GM21367 (cell line): Measurements from ENCODE around the gene ITPR1.

Experiments
- ATAC-seq: cut with Tn5 transposase; IDR thresholded peaks from one replicate; pipeline ENCODE4 v1.9.1; 2021; ENCODE audit not compliant: unreplicated experiment

Gene ITPR1

DNA sequence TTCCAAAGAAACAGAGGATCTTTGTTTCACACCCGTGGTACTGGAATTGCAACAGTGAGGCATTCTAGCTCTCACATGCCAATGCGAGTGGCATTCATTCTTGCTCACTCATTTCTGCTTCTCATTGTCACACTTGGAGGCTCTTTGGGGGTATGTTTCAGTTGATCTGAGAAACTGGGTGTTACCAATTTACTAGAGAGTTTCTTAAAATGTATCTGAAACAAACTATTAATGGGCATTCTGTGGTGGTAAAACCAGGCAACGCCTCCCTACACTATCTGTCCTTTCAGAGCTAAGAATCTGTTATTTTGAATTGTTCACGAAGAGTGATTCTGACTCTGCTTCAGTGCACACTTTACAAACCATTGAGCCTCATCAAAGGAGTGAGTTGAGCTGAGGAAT, 345.5 kb downstream of the ITPR1 start:
- ATAC-seq, result peak; percentile 61

DNA sequence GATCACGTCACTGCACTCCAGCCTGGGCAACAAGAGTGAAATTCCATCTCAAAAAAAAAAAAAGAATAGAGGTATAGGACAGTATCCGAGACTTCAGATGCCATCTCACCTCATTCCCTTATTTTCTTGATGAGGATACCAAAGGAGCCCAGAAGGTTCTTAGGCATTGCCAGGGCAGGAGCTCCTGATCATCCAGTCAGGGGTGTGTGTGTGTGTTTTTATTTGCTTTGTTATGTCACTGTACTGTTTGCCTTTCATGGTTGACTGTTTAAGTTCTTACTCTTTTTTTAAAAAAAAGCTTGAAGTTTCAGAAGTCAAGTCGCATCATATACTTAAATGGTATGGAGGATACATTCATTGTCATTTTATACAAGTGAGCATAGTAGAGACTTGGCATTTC, 346.1 kb downstream of the ITPR1 start:
- ATAC-seq, result no peak

DNA sequence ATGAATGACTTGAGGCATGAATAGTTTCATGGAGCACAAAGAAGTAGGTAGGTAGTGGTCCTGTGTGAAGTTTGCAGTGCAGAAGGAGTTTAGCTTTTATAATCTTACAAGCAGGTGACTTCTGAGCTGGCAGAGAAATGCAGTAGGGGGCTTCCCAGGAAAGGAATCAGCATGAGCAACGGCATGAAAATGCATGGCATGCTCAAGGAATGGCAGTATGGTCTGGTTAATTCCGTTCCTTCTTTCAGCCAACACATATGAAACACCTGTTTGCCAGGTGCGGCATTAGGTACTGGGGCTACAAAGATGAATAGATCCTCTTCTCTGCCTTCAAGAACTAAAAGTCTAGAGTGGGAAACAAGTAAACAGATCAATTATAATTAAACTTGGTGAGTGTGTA, 348.1 kb downstream of the ITPR1 start:
- ATAC-seq, result no peak

DNA sequence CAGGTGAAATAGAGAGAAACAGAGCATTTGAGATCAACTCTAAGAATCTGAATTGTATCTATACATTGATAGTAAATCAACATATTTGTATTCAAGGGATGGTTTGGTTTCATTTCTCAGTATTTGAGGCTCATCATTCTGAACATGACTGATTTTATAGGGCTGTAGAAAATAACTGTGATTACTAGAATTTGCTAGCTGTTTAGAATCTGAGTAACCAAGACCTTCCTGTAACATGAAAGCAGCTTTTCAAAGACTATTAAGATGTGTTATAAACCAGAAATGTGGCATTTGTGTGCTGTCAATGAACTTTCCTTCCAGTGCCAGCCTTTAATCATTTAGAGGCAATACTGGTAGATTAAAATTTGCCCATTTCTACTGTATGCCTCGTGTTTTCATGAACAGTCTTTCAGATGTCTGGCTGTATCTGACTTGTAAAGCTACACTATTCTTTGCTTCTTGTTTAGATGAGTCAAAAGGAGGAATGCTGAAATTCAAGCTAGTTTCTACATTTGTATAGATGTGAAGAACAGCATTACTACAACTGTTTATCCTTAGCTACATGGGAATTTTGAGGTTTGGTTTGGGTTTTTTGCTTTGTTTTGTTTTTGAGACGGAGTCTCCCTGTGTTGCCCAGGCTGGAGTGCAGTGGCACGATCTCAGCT, 348.8 kb downstream of the ITPR1 start:
- ATAC-seq, result no peak

DNA sequence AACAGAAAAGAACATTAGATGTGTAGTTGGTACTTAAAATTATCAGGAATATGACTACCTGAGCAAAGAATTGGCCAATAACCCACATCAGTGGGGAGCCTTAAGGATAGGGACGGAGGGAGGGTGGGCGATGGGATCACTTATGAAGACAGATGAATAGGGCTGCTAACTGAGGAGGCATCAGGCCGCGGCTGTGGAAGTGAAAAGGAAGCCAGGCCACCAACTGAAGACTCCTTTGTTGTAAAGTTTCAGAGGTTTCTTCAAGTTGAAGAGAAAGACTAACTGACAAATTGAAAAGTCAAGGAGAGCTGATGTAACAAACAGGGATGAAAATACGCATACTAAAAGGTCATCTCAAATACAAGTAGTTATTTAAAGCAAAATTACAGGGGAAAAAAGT, 350.5 kb downstream of the ITPR1 start:
- ATAC-seq, result no peak

DNA sequence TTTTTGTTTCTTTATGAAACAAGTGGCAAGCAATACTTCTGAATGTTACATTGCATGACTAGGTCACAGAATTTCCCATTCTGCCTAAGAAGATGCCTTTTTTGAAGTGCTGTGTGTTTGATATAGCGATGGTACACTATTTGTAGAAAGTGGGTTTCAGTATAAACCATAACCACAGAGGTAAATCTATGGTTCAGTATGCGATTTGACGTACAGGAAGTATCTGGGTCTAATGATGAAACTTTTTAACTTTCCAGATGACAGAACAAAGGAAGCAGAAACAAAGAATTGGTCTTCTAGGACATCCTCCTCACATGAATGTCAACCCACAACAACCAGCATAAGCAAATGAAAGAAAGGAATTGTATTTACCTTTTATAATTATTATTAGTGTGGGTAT, 352.7 kb downstream of the ITPR1 start:
- ATAC-seq, result peak; percentile 77

DNA sequence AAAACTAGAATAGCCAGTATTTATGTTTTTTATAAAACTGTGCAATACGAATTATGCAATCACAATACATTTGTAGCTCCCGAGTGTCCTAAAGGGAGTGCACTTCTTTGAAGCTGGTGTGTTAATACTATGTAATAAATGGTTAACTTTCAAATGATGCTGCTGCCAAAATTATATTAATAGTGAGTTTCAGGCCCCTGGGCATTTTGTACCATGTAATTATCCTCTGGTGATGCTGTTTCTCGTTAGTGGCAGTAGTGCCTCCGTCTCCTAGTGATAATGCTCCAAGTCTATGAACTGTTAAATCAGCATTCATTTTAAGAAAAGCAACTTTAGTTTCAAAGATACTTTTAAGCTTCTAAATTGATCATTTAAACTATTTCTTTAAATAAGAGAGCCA, 353.4 kb downstream of the ITPR1 start:
- no peak for ATAC-seq

DNA sequence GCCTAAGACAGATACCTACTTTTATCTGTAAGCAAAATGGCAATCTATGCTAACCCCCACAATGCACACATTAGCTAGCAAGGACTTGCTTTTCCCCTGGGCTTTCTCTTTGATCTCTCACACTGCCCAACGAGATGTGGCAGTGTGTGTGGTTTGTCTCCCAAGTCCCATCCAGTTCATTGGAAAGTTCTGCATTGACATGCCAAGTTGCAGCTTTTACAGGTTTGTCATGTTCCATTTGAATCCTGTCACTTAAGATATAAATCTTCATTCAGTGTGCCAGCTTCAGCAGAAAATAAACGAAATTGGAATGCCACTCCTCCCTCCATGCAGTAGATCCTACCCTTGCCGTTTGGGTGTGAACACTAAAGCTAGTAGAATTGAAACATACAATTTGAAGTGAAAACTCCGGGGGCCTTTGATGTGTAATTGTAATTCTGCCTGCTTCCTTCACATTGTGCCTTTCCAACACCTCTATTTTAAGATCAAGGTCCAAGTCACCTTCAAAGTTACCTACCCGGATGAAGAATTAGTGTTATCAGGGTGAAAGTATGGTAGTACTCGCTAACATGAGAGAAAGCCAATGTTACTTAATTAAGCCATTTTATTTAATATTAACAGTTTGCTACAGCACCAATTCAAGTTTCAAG, 355.2 kb downstream of the ITPR1 start:
- ATAC-seq, result no peak

DNA sequence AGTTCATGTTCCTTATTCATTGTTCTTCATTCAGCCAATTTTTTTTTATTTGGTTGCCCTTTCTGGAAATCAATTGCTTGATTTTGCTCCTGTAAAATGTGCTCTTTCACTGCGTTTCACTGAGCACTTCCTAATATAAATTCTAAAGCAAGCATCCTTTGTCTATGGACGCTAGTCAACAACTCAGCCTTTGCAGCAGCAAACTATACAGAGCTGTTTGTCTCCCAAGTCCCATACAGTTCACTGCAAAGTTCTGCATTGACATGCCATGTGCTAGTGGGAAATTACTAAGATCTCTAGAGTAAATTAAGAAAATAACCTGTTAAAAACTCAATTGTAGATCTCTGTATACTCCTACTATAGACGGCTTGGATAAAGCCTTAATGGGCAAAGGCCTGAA, 356.0 kb downstream of the ITPR1 start:
- ATAC-seq, result no peak

DNA sequence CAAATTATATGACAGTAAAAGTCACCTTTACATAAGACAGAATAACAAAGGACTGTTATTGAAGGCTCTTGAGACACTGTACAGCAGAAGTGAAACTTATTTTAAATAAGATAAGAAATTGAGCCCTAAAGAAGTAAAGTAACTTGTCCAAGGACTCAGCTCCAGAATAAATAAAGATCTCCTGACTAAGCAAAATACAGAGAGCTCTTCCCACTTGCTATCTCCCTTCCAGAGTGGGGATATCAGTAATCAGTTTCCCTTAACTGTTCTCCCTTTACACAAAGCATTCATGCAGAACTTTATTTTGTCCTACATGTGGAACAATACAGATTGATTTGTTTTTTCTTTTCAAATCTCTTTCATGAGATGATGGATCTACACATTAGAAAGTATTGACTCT, 356.6 kb downstream of the ITPR1 start:
- ATAC-seq, result no peak

DNA sequence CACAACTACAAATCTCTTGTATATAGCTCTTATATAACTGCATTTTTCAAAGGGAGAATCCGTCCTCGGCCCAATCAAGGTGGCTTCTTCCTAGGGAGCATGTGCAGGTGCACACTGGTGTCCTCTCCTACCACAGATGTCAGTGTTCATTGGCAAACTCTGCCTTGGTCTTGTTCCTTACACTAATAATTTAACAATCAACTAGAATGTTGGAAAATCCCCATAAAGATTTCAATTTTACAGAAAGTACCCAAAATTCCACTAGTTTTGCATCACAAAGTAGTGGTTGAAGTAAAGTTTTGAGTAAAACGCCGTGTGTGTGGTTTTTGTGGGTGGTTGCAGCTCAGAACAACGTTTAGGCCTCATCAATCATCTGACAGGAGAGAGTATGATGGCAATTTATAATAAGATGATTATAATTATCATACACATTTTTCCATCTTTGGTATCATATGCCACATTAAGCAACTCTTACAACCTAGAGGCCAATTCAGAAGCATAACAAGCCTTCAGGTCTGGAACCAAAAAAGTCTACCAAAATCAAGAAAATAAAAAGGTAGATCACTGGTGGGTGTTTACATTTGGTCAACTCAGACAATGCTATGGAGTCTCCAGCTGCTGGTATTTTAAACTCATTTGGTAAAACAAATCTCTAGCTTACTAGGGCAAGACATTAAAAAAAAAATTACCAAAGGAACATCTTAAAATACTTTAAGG, 357.2 kb downstream of the ITPR1 start:
- ATAC-seq, result peak; percentile 31

DNA sequence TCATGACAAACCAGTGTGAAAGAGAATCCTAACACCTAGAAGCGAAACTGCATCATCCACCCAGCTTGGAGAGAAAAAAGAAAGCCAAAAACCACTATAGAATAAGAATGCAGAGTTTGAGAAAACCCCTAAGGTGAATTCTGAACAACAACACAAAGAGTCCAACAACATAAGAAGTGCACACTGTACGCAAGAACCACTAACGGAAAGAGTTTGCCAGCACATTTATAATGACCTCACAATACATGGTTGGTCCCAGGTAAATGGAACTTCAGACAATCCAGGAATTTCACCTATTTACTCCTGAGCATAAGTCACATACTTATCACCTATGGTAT, 357.7 kb downstream of the ITPR1 start:
- ATAC-seq, result peak; percentile 42

DNA sequence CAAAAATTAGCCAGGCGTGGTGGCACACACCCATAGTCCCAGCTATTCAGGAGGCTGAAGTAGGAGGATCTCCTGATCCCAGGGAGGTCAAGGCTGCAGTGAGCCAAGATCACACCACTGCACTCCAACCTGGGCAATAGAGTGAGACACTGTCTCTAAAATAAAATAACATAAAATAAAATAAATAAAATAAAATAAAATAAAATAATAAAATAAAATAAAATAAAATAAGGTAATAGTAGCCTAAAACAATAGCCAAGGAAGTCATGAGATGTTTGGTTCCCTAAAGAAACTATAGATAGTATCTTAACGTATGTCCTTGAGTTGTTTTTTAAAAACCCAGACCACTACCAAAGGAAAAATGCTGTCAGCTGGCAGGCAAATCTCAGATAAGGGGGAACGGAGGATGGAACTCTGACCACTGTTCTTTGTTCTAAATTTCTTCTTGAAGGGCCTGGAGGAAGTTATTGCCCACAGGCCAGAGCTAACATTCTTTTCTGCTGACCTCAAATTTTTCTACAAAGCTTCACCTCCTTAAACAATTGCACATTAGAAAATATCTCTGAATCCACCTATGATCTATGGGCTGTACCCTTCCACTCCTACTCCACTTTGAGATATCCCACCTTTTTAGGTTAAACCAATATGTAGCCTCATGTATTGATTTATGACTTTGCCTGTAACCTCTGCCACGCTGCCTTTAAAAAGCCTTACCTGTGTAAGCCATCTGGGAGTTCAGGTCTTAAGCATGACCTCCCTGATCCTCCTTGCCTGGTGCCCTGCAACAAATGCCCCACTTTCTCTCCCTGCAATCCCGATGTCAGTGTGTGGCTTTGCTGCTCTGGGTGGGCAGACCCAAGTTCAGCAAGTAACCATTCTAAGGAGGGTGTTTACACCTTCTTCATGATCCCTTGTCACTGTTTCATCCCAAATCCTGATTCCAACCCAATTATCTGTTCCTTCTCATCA, 359.9 kb downstream of the ITPR1 start:
- ATAC-seq, result no peak

DNA sequence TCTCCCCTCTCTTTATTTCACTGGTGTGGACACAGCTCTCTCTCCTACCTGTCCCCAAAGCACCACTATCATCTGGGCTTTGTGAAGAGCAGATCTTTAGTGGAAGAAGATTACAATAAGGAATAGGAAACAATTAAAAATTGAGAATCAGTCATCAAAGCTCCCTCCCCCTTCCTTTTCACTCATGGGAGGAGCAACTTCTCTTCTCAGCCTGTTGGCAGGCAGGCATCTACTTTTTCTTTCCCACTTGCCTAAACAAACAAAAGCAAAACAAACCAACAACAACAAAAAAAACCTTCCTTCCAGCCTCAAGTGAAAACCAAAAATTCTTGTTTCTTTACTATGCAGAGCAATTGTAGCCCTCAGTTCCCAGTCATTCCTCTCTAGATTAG, 360.6 kb downstream of the ITPR1 start:
- ATAC-seq, result no peak

DNA sequence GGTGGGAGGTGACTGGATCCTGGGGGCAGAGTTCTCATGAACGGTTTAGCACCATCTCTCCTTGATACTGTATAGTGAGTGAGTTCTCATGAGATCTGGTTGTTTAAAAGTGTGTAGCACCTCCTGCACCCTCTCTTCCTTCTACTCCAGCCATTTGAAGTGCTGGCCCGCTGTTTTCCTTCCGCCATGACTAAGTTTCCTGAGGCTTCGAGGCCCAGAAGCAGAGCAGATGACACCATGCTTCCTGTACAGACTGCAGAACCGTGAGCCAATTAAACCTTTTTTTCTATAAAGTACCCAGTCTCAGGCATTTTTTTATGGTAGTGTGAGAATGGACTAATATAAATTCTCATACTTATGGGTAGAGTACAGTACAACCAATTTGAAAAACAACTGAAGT, 362.5 kb downstream of the ITPR1 start:
- ATAC-seq, result no peak

DNA sequence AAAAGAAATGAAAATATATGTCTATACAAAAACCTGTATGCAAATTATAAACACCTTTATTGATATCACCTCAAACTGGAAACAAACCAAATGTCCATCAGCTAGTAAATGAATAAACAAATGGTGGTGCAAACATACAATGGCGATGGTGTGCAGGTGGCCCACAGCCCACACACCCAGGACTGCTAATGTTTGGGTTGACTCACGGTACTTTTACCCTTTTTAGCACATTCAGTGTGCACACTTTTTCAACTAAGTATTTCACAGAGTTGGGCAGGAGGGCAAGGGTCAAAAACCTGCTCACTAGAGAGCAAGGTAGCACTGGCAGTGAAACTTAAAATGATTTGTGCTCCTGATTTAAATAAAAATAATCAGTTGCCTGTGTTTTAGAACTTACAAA, 363.0 kb downstream of the ITPR1 start:
- no peak for ATAC-seq

DNA sequence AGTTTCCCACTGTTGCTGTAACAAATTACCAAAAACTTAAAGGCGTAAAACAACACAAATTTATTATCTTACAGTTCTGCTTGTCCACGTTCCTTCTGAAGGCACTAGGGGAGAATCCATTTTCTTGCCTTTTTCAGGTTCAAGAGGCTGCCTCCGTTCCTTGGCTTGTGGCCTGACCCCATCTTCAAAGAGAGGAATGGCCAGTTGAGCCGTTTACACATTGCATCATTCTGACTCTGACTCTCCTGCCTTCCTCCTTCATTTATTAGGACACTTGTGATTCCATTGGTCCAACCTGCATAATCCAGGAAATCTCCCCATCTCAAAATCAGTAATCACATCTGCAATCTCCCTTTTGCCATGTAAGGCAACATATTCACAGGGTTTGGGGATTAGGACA, 363.4 kb downstream of the ITPR1 start:
- no peak for ATAC-seq

DNA sequence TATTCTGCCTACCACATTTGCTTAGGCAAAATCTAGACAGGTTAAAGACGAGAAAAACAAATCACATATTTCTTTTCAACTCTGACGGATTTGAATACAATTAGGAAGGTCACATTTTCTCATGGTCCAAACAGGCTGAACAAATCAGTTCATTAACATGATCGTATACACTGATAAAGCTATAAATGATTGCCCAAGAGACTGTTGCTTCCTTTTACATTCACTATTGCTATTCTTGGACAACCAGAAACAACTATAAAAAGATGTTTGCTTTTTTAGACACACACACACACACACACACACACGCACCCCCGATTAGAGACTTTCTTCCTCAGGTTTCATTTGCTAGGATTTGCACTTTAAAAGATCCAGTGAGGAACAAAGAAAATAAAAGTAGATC, 363.8 kb downstream of the ITPR1 start:
- no peak for ATAC-seq

DNA sequence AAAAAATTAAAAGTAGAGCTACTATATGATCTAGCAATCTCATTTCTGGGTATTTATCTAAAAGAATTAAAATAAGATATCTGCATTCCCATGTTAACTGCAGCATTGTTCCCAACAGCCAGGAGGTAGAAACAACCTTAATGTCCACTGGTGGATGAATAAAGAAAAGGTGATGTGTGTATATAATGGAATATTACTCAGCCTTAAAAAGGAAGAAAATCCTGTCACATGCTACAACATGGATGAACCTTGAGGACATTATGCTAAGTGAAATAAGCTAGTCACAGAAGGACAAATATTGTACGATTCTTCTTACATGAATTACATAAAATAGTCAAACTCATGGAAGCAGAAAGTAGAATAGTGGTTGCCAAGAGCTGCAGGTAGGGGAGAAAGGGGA, 366.6 kb downstream of the ITPR1 start:
- ATAC-seq, result no peak

DNA sequence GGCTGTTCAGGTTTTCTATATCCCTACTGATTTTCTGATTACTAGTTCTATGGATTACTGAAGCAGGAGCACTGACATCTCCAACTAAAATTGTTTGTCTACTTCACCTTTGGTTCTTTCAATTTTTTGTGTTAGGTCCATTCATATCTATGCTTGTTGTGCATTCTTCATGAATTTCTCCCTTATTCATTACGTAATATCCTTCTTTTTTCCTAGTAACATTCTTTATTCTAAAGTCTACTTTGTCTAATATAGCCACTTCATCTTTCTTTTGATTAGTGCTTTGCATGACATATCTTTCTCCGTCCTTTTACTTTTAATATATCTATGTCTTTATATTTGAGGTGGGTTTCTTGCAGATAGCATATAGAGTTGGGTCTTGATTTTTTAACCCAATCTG, 369.8 kb downstream of the ITPR1 start:
- no peak for ATAC-seq

DNA sequence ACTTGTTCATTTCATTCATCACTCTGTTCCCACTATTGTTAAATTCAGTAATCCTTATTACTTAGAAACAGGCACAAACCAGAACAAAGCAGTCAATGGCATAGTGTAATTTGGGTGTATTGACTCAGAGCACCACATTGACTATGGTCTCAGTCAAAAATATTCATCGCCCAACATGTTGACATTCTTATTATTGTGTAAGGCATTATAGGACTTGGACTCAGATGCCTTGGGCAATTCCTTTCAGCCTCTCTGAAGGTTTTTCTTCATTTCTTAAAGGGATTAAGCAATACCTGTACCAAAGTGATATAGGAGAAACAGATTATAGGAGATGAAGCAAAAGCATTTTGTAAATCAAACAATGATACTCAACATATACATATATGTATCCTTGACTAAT, 371.4 kb downstream of the ITPR1 start:
- no peak for ATAC-seq
